HFF-Myc (cell line): Measurements from ENCODE around the gene APRT.
"Not testable (repeated sequence)": the region's sequence is repeated elsewhere in the genome, so short reads cannot be mapped to it uniquely, and the experiment has no call there.

Experiments
- DNase-seq: peaks from one replicate; pipeline ENCODE4 v3.0.0-alpha.2; 2011; ENCODE audit warnings: low read depth; ENCODE audit errors: extremely low read depth
- H3K4me3 ChIP-seq: replicated peaks from 2 replicates; pipeline ENCODE4 v1.5.1; 2011; ENCODE audit warnings: low read depth, mild to moderate bottlenecking, control low read depth, low read length
- CTCF ChIP-seq: IDR thresholded peaks from 2 replicates; pipeline ENCODE4 v1.5.1; 2012; ENCODE audit warnings: mild to moderate bottlenecking, low read depth, low read length, control low read depth; ENCODE audit errors: missing control alignments

The APRT gene

GRCh38 chr16:88789594-88789993 lies 22.1 kb downstream of the APRT start:
- TF ChIP-seq CTCF: no peak
- no peak for DNase-seq

GRCh38 chr16:88788749-88789148 lies 23.0 kb downstream of the APRT start:
- DNase-seq, H3K4me3 ChIP-seq: not testable (repeated sequence)

More at GRCh38 chr16:88789594-88789993, 22.1 kb downstream of the APRT start:
- H3K4me3 ChIP-seq: no peak overlapping the region

- no peak overlapping the region for H3K4me3 ChIP-seq
- TF ChIP-seq CTCF: no peak
- DNase-seq: no peak
These were observed 24.0 kb downstream of the APRT start for GRCh38 chr16:88787579-88788314.

- H3K4me3 ChIP-seq: peak within 1 kb of the TSS; percentile 79
- no peak for DNase-seq
- peak; percentile 77 for TF ChIP-seq CTCF
These were observed 26.4 kb downstream of the APRT start, which contains the start of gene PIEZO1 for GRCh38 chr16:88785106-88785924. Gene PIEZO1, minus strand, starts transcription at chr16:88785220. Its CDS starts 256 bp downstream, at chr16:88784964.

- no peak for DNase-seq
- peak overlapping the region; percentile 79 for H3K4me3 ChIP-seq
- TF ChIP-seq CTCF: no peak
These were observed 26.9 kb downstream of the APRT start for GRCh38 chr16:88784856-88785105.

- peak; percentile 50 for TF ChIP-seq CTCF
- DNase-seq: no peak
- H3K4me3 ChIP-seq: peak overlapping the region; percentile 79
These were observed 27.5 kb downstream of the APRT start for GRCh38 chr16:88784074-88784855.
